Stimulated activated CD8-positive, alpha-beta memory T cell treated with anti-CD3 and anti-CD28 coated beads, Interleukin-7, amount 100 ng/mL, for 48 hours (primary cell): ENCODE measurements around the gene NFE2L1.

ENCODE experiments used
- DNase-seq, 2 donors: peaks; one replicate each; pipeline ENCODE4 v3.0.0-alpha.2; 2020; ENCODE audit warnings: low read depth in 1 of 2; ENCODE audit errors: extremely low read depth in 1 of 2

The NFE2L1 gene

DNA sequence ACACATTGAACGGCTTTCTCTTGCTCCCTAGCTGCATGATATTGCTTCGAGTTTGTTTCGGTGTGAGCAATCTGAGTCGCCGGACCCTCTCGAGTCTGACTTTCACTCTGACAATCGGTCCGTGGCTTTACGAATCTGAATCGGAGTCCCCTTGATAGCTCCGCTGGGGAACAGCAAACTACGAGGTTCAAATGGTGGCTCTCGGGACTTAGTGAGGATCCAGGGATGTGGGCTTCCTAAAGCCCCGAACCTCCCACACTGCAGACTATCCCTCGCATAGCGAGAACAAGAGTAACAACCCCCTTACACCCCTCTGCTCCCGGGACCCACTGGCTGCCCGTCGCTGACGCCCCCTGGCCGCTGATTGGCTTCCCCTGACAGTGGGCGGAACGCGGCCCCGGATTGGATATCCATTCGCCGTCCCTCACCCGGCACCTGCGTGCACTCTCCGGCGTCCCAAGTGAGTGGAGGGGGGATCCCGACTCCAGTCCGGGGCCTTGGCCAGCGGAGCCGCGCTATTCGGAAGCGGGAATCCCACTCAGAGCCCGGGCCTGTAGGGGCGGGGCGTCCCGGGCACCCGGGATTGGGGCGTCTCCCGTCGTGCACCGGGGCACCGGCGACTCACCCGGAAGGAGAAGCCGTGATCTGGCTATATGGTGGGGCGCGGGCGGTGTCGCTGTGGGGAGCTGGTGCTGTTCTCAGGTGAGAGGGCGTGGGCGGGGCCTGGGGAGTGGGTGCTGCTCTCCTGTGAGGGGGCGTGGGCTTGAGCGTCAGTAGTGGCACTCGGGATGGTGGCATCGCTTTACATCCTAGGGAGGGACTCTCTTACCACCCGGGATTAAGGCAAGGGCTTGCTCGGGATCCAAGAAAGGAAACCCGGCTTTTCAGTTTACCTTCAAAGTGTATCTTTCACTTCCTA lies 59.2 kb downstream of the NFE2L1 start, which contains the start of gene SNX11:
Gene SNX11 (plus strand): TSS at position 630 of the 919 bp plus-strand sequence. CDS start 4,278 bp downstream, outside the sequence.
- DNase-seq = peak; percentile 83 to 94

DNA sequence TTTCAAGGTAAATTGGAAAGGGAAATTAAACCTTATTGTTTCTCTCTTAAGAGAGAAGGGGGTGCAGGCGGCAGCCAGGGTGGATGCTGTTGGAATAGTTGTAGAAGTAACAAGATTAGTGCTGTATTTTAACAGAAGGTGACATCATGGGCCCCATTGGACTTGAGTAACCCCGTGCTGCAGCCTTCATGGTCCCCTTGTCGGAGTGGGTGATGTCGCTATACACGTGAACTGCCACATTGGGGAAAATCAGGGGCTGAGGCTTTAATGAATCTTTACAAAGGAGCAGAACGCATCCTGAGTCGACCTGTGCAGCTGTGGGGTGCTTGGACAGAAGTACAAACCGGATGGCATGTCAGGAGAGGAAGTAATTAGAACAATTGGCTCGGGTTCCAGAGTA lies 62.6 kb downstream of the NFE2L1 start:
- DNase-seq = no peak
